ENCODE measurements around the gene IARS1. TPM values are rescaled to one million over a fixed set of nuclear protein-coding genes. Genes with fewer than 3 reads are reported as not detected.
A peak's percentile ranks its signal among the peaks of the same experiment; 100 is the strongest.

The IARS1 gene
- total and polyA plus RNA-seq, 2 of the 13 experiments (the other 11 are each of a cell fraction or from before 2014, with no cell fraction given) = 55.9 to 185 TPM

DNA sequence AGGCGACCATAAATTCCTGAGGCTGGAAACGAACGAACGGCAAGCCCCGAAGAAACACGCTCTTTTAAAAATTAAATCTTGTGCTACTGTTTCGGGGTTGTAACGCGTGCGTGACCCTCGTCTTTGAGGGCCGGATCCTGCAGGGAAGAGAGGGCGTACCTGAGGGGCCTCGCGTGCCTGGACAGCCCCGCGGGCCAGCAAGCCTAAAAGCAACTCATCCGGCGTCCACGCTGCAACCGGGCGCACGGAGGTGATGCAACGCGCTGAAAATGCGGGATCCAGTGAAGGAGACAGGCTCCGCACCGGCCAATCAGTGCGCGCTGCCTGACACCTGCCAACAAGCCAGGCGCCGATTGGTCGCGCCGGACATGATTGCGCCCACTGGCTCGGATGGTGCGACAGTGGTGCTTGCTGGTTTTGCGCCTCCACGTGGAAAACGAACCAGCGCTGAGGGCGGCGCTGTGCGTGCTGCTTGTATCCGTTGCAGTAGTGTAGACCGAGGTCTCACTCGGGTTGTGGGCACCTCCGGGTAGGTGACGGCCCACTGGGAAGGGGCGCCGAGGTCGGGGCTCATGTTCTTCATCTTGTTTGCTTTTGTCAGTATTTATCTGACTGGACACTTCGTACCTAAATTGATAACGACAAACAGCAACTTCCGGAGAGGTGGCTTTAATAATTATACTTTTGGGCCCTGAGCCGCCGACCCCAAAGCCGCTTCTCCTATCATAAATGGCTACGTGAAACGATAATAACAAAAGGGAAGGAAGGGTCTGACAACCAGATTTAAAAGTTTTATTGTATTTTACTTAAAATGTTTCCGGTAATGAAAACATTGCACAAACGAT, at the start of gene IARS1 (continued):
- peak; percentile 16 for TF ChIP-seq CBX1 (IDR thresholded peaks at IDR 0.05; ENCODE audit: low read depth)
- TF ChIP-seq, protein P1, sequence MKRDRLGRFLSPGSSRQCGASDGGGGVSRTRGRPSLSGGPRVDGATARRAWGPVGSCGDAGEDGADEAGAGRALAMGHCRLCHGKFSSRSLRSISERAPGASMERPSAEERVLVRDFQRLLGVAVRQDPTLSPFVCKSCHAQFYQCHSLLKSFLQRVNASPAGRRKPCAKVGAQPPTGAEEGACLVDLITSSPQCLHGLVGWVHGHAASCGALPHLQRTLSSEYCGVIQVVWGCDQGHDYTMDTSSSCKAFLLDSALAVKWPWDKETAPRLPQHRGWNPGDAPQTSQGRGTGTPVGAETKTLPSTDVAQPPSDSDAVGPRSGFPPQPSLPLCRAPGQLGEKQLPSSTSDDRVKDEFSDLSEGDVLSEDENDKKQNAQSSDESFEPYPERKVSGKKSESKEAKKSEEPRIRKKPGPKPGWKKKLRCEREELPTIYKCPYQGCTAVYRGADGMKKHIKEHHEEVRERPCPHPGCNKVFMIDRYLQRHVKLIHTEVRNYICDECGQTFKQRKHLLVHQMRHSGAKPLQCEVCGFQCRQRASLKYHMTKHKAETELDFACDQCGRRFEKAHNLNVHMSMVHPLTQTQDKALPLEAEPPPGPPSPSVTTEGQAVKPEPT (CRISPR knock-in tag; IDR thresholded peaks at IDR 0.05; ENCODE audit: low read depth) = no peak
- TF ChIP-seq, protein P2, sequence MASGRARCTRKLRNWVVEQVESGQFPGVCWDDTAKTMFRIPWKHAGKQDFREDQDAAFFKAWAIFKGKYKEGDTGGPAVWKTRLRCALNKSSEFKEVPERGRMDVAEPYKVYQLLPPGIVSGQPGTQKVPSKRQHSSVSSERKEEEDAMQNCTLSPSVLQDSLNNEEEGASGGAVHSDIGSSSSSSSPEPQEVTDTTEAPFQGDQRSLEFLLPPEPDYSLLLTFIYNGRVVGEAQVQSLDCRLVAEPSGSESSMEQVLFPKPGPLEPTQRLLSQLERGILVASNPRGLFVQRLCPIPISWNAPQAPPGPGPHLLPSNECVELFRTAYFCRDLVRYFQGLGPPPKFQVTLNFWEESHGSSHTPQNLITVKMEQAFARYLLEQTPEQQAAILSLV (CRISPR knock-in tag; IDR thresholded peaks at IDR 0.05; ENCODE audit: borderline replicate concordance) = peak; percentile 89
- TF ChIP-seq MYC (CRISPR knock-in tag; IDR thresholded peaks at IDR 0.05; ENCODE audit: borderline replicate concordance) = peak; percentile 100
- TF ChIP-seq, protein P3, sequence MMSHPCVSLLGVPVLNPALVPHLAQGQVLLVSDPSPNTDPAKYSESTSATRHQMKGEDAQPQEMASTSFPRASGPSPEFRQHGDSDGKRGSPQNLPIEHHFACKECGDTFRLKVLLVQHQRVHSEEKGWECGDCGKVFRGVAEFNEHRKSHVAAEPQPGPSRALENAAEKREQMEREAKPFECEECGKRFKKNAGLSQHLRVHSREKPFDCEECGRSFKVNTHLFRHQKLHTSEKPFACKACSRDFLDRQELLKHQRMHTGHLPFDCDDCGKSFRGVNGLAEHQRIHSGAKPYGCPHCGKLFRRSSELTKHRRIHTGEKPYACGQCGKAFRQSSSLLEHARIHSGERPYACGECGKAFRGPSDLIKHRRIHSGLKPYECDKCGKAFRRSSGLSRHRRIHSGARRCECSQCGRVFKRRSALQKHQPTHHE (CRISPR knock-in tag; IDR thresholded peaks at IDR 0.05; ENCODE audit: borderline replicate concordance) = peak; percentile 91; the same call in 1 of the 2 replicates
- TF ChIP-seq ZNF10 (CRISPR knock-in tag; IDR thresholded peaks at IDR 0.05; ENCODE audit: borderline replicate concordance, low read depth) = no peak
- peak; percentile 95 for TF ChIP-seq HDAC2 (CRISPR knock-in tag; IDR thresholded peaks at IDR 0.05)
- TF ChIP-seq PRMT3 (CRISPR knock-in tag; IDR thresholded peaks at IDR 0.05; ENCODE audit: borderline replicate concordance, low read depth) = 0 out of 2 replicates have a peak, but pooled peaks have one; percentile 92
- TF ChIP-seq, protein P4, sequence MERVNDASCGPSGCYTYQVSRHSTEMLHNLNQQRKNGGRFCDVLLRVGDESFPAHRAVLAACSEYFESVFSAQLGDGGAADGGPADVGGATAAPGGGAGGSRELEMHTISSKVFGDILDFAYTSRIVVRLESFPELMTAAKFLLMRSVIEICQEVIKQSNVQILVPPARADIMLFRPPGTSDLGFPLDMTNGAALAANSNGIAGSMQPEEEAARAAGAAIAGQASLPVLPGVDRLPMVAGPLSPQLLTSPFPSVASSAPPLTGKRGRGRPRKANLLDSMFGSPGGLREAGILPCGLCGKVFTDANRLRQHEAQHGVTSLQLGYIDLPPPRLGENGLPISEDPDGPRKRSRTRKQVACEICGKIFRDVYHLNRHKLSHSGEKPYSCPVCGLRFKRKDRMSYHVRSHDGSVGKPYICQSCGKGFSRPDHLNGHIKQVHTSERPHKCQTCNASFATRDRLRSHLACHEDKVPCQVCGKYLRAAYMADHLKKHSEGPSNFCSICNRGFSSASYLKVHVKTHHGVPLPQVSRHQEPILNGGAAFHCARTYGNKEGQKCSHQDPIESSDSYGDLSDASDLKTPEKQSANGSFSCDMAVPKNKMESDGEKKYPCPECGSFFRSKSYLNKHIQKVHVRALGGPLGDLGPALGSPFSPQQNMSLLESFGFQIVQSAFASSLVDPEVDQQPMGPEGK (CRISPR knock-in tag; IDR thresholded peaks at IDR 0.05) = no peak; the same call in 1 of the 2 replicates
- TF ChIP-seq NFE2L1 (CRISPR knock-in tag; IDR thresholded peaks at IDR 0.05; ENCODE audit: borderline replicate concordance) = peak; percentile 21; the same call in 1 of the 2 replicates
- TF ChIP-seq PTBP1 (IDR thresholded peaks at IDR 0.05; ENCODE audit: low read depth, low read length, poor library complexity, severe bottlenecking) = peak; percentile 68
- peak; percentile 70 for TF ChIP-seq ZBTB20 (CRISPR knock-in tag; IDR thresholded peaks at IDR 0.05; ENCODE audit: borderline replicate concordance, low read depth)
- TF ChIP-seq ZNF431 (CRISPR knock-in tag; IDR thresholded peaks at IDR 0.05; ENCODE audit: borderline replicate concordance, low read depth) = peak; percentile 92; the same call in 1 of the 2 replicates
- TF ChIP-seq NRL (CRISPR knock-in tag; IDR thresholded peaks at IDR 0.05; ENCODE audit: borderline replicate concordance) = peak; percentile 96
- no peak for TF ChIP-seq ZKSCAN5 (CRISPR knock-in tag; IDR thresholded peaks at IDR 0.05)
- TF ChIP-seq ZNF337 (CRISPR knock-in tag; IDR thresholded peaks at IDR 0.05; ENCODE audit: borderline replicate concordance, low read depth) = no peak
- TF ChIP-seq ZMYM4 (CRISPR knock-in tag; IDR thresholded peaks at IDR 0.05) = peak; percentile 98
- peak; percentile 55; the same call in 1 of the 2 replicates for TF ChIP-seq ZNF343 (CRISPR knock-in tag; IDR thresholded peaks at IDR 0.05)
- TF ChIP-seq ZNF263 (CRISPR knock-in tag; IDR thresholded peaks at IDR 0.05) = peak; percentile 76; the same call in 1 of the 2 replicates
- TF ChIP-seq HES4 (CRISPR knock-in tag; IDR thresholded peaks at IDR 0.05; ENCODE audit: borderline replicate concordance) = peak; percentile 68; the same call in 1 of the 2 replicates
